Measurements from ENCODE around the gene RPLP2.

- no peak for TF ChIP-seq EZH2 (IDR thresholded peaks at IDR 0.05; ENCODE audit: insufficient read depth, poor library complexity, severe bottlenecking)
- TF ChIP-seq EZH2phosphoT487 (IDR thresholded peaks at IDR 0.05; ENCODE audit: insufficient read depth, low read depth): no peak
These were observed 22.6 kb upstream of the RPLP2 start for GRCh38 chr11:787084-787675.

All from GM23248 (cell line).